ENCODE measurements around the gene SUPT20H.

Gene SUPT20H

GRCh38 chr13:37068962-37069361, 9.5 kb upstream of the SUPT20H start:
- Histone ChIP-seq H3K9me3 (ENCODE audit: control insufficient read depth, insufficient read depth, low read depth, low read length) (no peaks in the 10 kb centered on the region), H3K27ac (ENCODE audit: extremely low read depth, low read depth, low read length) (no peak overlapping the region), H3K36me3 (ENCODE audit: control insufficient read depth in 2 of 2, insufficient read depth in 1 of 2, low read length in 2 of 2) (no peaks in the 10 kb centered on the region), H3K4me3 (ENCODE audit: low read depth, low read length) (no peak overlapping the region), H3K4me1 (ENCODE audit: control insufficient read depth, insufficient read depth, low read length) (no peaks in the 10 kb centered on the region)
- no peak for TF ChIP-seq ZNF571 (tag by site-specific recombination; IDR thresholded peaks at IDR 0.05)
- 0 out of 2 replicates have a peak, but pooled peaks have one; percentile 8 for TF ChIP-seq ZBTB44 (tag by site-specific recombination; IDR thresholded peaks at IDR 0.05)
- TF ChIP-seq ZNF155 (tag by site-specific recombination; IDR thresholded peaks at IDR 0.05), result no peak
- TF ChIP-seq ZNF654 (tag by site-specific recombination; IDR thresholded peaks at IDR 0.05; ENCODE audit: low read depth), result peak; percentile 56
- TF ChIP-seq ZNF335 (tag by site-specific recombination; conservative IDR thresholded peaks at IDR 0.05), result peak; percentile 52; the same call in 1 of the 2 replicates
- POLR2A ChIA-PET, result no interaction called here
- CTCF ChIA-PET, result interaction anchor here (0.6 to 1.8 kb wide), 8 partner anchors 20 to 1704 kb away, joined by 3 to 5 read pairs (median 4); no protein-coding TSS in a partner anchor

GRCh38 chr13:37067874-37068273, 8.4 kb upstream of the SUPT20H start:
- no peak overlapping the region for H3K4me3 ChIP-seq (ENCODE audit: low read depth, low read length)
- POLR2A ChIA-PET, result no interaction called here
- CTCF ChIA-PET, result interaction anchor here (0.6 to 1.8 kb wide), 3 partner anchors 19 to 793 kb away, joined by 4 to 5 read pairs (median 5); no protein-coding TSS in a partner anchor
- H3K9me3 ChIP-seq (ENCODE audit: control insufficient read depth, insufficient read depth, low read depth, low read length), result no peaks in the 10 kb centered on the region
- no peaks in the 10 kb centered on the region for H3K4me1 ChIP-seq (ENCODE audit: control insufficient read depth, insufficient read depth, low read length)
- TF ChIP-seq ZNF248 (tag by site-specific recombination; IDR thresholded peaks at IDR 0.05) (no peak), PATZ1 (tag by site-specific recombination; IDR thresholded peaks at IDR 0.05) (no peak), SP2 (tag by site-specific recombination; IDR thresholded peaks at IDR 0.05) (no peak), ZNF175 (tag by site-specific recombination; IDR thresholded peaks at IDR 0.05) (no peak), ZNF843 (tag by site-specific recombination; IDR thresholded peaks at IDR 0.05) (no peak), ZNF239 (tag by site-specific recombination; IDR thresholded peaks at IDR 0.05) (no peak), ZNF354C (tag by site-specific recombination; IDR thresholded peaks at IDR 0.05; ENCODE audit: borderline replicate concordance, low read depth) (no peak), ZNF501 (tag by site-specific recombination; IDR thresholded peaks at IDR 0.05) (no peak), ZNF830 (tag by site-specific recombination; IDR thresholded peaks at IDR 0.05; ENCODE audit: low read depth) (no peak), ZNF133 (tag by site-specific recombination; IDR thresholded peaks at IDR 0.05) (no peak)
- H3K36me3 ChIP-seq (ENCODE audit: control insufficient read depth in 2 of 2, insufficient read depth in 1 of 2, low read length in 2 of 2), result no peaks in the 10 kb centered on the region
- no peak overlapping the region for H3K27ac ChIP-seq (ENCODE audit: extremely low read depth, low read depth, low read length)

GRCh38 chr13:37065890-37066526, 6.5 kb upstream of the SUPT20H start:
- Histone ChIP-seq H3K9me3 (ENCODE audit: control insufficient read depth, insufficient read depth, low read depth, low read length) (no peaks in the 10 kb centered on the region), H3K4me1 (ENCODE audit: control insufficient read depth, insufficient read depth, low read length) (no peaks in the 10 kb centered on the region), H3K27ac (ENCODE audit: extremely low read depth, low read depth, low read length) (no peak overlapping the region), H3K36me3 (ENCODE audit: control insufficient read depth in 2 of 2, insufficient read depth in 1 of 2, low read length in 2 of 2) (no peaks in the 10 kb centered on the region), H3K4me3 (ENCODE audit: low read depth, low read length) (no peak overlapping the region)
- CTCF ChIA-PET, result interaction anchor here (0.5 to 0.7 kb wide), 2 partner anchors 27 to 263 kb away, joined by 3 read pairs; no protein-coding TSS in a partner anchor
- POLR2A ChIA-PET, result no interaction called here
- TF ChIP-seq ZSCAN23 (tag by site-specific recombination; IDR thresholded peaks at IDR 0.05) (no peak), ZNF274 (IDR thresholded peaks at IDR 0.05; ENCODE audit: low read length) (no peak), ZNF274 (tag by site-specific recombination; IDR thresholded peaks at IDR 0.05; ENCODE audit: borderline replicate concordance) (no peak), TRIM28 (IDR thresholded peaks at IDR 0.05; ENCODE audit: borderline replicate concordance, low read length) (no peak), ZNF223 (tag by site-specific recombination; IDR thresholded peaks at IDR 0.05) (no peak), ZSCAN30 (tag by site-specific recombination; IDR thresholded peaks at IDR 0.05) (no peak), ZNF280C (tag by site-specific recombination; IDR thresholded peaks at IDR 0.05) (no peak), ZBTB1 (tag by site-specific recombination; IDR thresholded peaks at IDR 0.05) (no peak), ZNF239 (tag by site-specific recombination; IDR thresholded peaks at IDR 0.05) (no peak), ZNF785 (tag by site-specific recombination; IDR thresholded peaks at IDR 0.05) (no peak)

Data from HEK293 (cell line).